DOHH2 (cell line): ENCODE data around the gene TMEM14C.

Source experiments
- H3F3A ChIP-seq: fragments of 200-600 bp; sonication (generic), shearing (Covaris generic); 2 replicates; pipeline ENCODE4 v1.6.0; 2016; ENCODE audit warnings: antibody characterized with exemption, mild to moderate bottlenecking; ENCODE audit not compliant: control insufficient read depth, insufficient read depth
- H3K27ac ChIP-seq: fragments of 200-600 bp; sonication (generic); 2 replicates; pipeline ENCODE4 v1.5.1; 2014; ENCODE audit warnings: low read depth, mild to moderate bottlenecking, low read length, moderate library complexity
- H3K27me3 ChIP-seq: fragments of 200-600 bp; sonication (generic); 2 replicates; pipeline ENCODE4 v1.6.1; 2014; ENCODE audit warnings: mild to moderate bottlenecking, low read length, mixed read lengths; ENCODE audit not compliant: control insufficient read depth
- H3K36me3 ChIP-seq: fragments of 200-600 bp; sonication (generic); 2 replicates; pipeline ENCODE4 v1.6.1; 2014; ENCODE audit warnings: mild to moderate bottlenecking, low read length, moderate library complexity, mixed read lengths; ENCODE audit not compliant: control insufficient read depth
- H3K4me1 ChIP-seq: fragments of 200-600 bp; sonication (generic); 2 replicates; pipeline ENCODE4 v1.6.1; 2014; ENCODE audit warnings: mild to moderate bottlenecking, low read length, mixed read lengths; ENCODE audit not compliant: control insufficient read depth
- H3K4me2 ChIP-seq: fragments of 200-600 bp; sonication (generic); 2 replicates; pipeline ENCODE4 v1.6.0; 2014; ENCODE audit warnings: mild to moderate bottlenecking, low read length, moderate library complexity
- H3K4me3 ChIP-seq: fragments of 200-600 bp; sonication (generic); 2 replicates; pipeline ENCODE4 v1.5.1; 2014; ENCODE audit warnings: mild to moderate bottlenecking, low read length, mixed read lengths
- H3K79me2 ChIP-seq: fragments of 200-600 bp; sonication (generic); 2 replicates; pipeline ENCODE4 v1.6.1; 2014; ENCODE audit warnings: mild to moderate bottlenecking, low read length, mixed read lengths; ENCODE audit not compliant: control insufficient read depth
- H3K9me2 ChIP-seq: fragments of 200-600 bp; sonication (generic); replicated peaks from 2 replicates; pipeline ENCODE4 v1.6.1; 2014; ENCODE audit warnings: mild to moderate bottlenecking, low read length, mixed read lengths; ENCODE audit not compliant: control insufficient read depth
- H3K9me3 ChIP-seq: fragments of 200-600 bp; sonication (generic); 2 replicates; pipeline ENCODE4 v1.6.1; 2014; ENCODE audit warnings: antibody characterized with exemption, low read length, mixed read lengths; ENCODE audit not compliant: control insufficient read depth, insufficient read depth
- H4K20me1 ChIP-seq: fragments of 200-600 bp; sonication (generic); 2 replicates; pipeline ENCODE4 v1.6.0; 2014; ENCODE audit warnings: low read depth, mild to moderate bottlenecking, antibody characterized with exemption, low read length, moderate library complexity; ENCODE audit not compliant: control insufficient read depth, insufficient read depth
- CTCF ChIP-seq: fragments of 200-600 bp; sonication (generic); IDR thresholded peaks from one replicate; pipeline ENCODE4 v1.5.1; 2014; ENCODE audit warnings: antibody characterized with exemption, mild to moderate bottlenecking, low read depth, low read length; ENCODE audit not compliant: poor library complexity, severe bottlenecking
- EZH2phosphoT487 ChIP-seq: fragments of 200-600 bp; sonication (generic); IDR thresholded peaks from 2 replicates; pipeline ENCODE4 v1.6.1; 2017; ENCODE audit warnings: borderline replicate concordance, mild to moderate bottlenecking, antibody characterized with exemption, low read length, moderate library complexity, mixed read lengths

Gene TMEM14C

GRCh38 chr6:10742251-10742650 is 19.4 kb downstream of the TMEM14C start:
- Histone ChIP-seq H3K27ac (no peak overlapping the region), H3K9me3 (no peaks in the 10 kb centered on the region; the same call in 1 of the 2 replicates), H3K27me3 (no peaks in the 10 kb centered on the region), H3K4me2 (no peak overlapping the region), H3K36me3 (peaks cover 2% of the 10 kb centered on the region; the same call in 1 of the 2 replicates), H3F3A (no peaks in the 10 kb centered on the region), H4K20me1 (no peaks in the 10 kb centered on the region), H3K4me1 (peaks cover 10% of the 10 kb centered on the region), H3K9me2 (no peaks in the 10 kb centered on the region), H3K79me2 (peaks cover 7% of the 10 kb centered on the region), H3K4me3 (no peak overlapping the region)
- no peak for TF ChIP-seq EZH2phosphoT487
- no peak for TF ChIP-seq CTCF

- H3K4me1 ChIP-seq: peaks cover 12% of the 10 kb centered on the region
- no peak overlapping the region for H3K4me3 ChIP-seq
- peaks cover 17% of the 10 kb centered on the region for H3K79me2 ChIP-seq
- TF ChIP-seq EZH2phosphoT487: no peak
- peaks cover 4% of the 10 kb centered on the region; the same call in 1 of the 2 replicates for H3K36me3 ChIP-seq
- H3K27ac ChIP-seq: no peak overlapping the region
- H3K9me3 ChIP-seq: no peaks in the 10 kb centered on the region; the same call in 1 of the 2 replicates
- no peaks in the 10 kb centered on the region for H4K20me1 ChIP-seq
- H3K27me3 ChIP-seq: no peaks in the 10 kb centered on the region
- no peak overlapping the region for H3K4me2 ChIP-seq
- H3K9me2 ChIP-seq: no peaks in the 10 kb centered on the region
- no peaks in the 10 kb centered on the region for H3F3A ChIP-seq
These were observed 20.6 kb downstream of the TMEM14C start for GRCh38 chr6:10743515-10743914.

- Histone ChIP-seq H3K9me2 (no peaks in the 10 kb centered on the region), H3F3A (no peaks in the 10 kb centered on the region), H3K79me2 (peaks cover 33% of the 10 kb centered on the region), H4K20me1 (no peaks in the 10 kb centered on the region), H3K9me3 (no peaks in the 10 kb centered on the region; the same call in 1 of the 2 replicates), H3K36me3 (peaks cover 20% of the 10 kb centered on the region), H3K27ac (no peak overlapping the region), H3K4me1 (peaks cover 25% of the 10 kb centered on the region), H3K4me2 (no peak overlapping the region), H3K27me3 (no peaks in the 10 kb centered on the region), H3K4me3 (no peak overlapping the region)
- no peak for TF ChIP-seq CTCF
These were observed 22.2 kb downstream of the TMEM14C start for GRCh38 chr6:10745116-10745515.

- Histone ChIP-seq H3K4me3 (peak overlapping the region; percentile 84), H3K9me3 (no peaks in the 10 kb centered on the region), H3K36me3 (peaks cover 33% of the 10 kb centered on the region), H3K4me2 (peak overlapping the region; percentile 80), H3K27ac (peak overlapping the region; percentile 45; the same call in 1 of the 2 replicates), H3F3A (no peaks in the 10 kb centered on the region), H3K9me2 (no peaks in the 10 kb centered on the region), H3K4me1 (peaks cover 25% of the 10 kb centered on the region), H4K20me1 (no peaks in the 10 kb centered on the region), H3K27me3 (no peaks in the 10 kb centered on the region), H3K79me2 (peaks cover 51% of the 10 kb centered on the region)
- TF ChIP-seq CTCF: no peak
- TF ChIP-seq EZH2phosphoT487: no peak
These were observed 24.0 kb downstream of the TMEM14C start for GRCh38 chr6:10746915-10747250.
